ENCODE data around the gene CCNF.

Gene CCNF

GRCh38 chr16:2501946-2502895 lies 73.0 kb downstream of the CCNF start:
- DNase-seq (ENCODE audit: low read depth): no peak

DNA sequence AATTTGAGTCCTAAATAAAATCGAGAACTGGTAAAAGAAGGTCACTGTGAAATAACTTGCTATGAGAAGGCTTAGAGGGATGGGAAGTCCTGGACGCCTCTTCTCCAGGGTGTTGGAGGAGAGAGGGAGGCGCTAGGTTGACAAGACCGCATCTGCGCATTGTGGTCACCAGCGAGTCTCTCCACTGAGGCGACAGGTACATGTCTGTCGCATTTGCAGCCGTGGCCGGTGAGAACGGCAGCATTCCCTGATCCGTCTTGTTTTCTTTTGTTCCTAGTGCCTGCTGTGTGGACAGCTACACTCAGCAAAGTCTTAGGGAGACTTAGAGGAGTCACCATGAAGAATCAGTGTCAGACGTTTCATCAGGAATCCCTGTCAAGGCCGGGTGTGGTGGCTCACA lies 76.4 kb downstream of the CCNF start:
- no peak for DNase-seq (ENCODE audit: low read depth)

DNA sequence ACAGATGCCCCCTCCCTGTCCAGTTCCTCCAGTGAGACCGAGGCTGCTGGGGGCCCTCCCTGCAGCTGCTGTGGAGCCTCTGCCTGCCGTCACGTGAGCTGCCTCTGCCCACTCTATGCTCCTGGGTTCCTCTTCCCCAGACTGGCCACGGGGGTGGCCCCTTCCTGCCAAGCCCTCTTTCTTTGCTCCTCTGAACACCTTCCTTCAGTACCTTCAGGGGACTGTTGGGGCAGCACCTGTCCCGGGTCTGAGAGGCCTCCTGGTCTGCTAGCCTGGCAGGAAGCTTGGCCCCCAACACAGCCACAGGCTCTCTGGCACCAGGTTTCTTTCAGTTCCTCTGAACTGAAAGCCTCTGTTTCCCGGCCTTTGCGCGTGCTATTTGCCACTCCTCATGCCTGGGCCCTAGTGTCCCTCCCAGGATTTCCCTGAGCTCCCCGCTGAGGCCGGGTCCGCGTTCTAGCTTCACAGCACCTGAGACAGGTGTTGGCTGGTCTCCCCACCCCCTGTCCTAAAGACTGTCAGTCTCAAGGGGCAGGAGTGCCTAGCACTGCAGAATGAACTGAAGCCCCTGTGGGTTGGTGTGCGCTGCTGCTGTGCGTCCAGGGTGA lies 77.9 kb downstream of the CCNF start:
- DNase-seq (ENCODE audit: low read depth): no peak

DNA sequence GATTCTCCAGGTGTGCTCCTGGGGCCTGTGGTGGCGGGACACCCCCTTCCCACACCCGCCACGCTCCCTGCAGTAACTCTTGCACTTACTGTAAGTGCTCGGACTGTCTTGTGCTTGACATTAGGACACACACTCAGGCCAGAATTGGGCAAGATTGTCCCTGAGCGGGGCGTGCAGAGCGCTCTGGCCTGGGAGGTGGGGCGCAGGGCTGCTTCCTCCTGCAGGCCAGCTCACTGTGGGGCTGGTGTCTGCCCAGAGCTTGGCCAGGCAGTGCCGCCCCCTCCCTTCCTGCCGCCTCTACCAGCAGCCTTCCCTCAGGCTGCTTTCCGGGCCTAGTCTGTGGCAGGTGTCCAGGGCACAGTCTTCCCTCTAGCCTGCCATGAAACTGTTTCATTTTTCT lies 78.4 kb downstream of the CCNF start:
- DNase-seq (ENCODE audit: low read depth): no peak
